Measurements from ENCODE around the gene EXO1. TPM values are rescaled to one million over a fixed set of nuclear protein-coding genes. Genes with fewer than 3 reads are reported as not detected.
"Not testable (repeated sequence)": the region's sequence is repeated elsewhere in the genome, so short reads cannot be mapped to it uniquely, and the experiment has no call there.

The EXO1 gene
- total RNA-seq, 1 experiment from 2014 or later = 26.3 TPM

DNA sequence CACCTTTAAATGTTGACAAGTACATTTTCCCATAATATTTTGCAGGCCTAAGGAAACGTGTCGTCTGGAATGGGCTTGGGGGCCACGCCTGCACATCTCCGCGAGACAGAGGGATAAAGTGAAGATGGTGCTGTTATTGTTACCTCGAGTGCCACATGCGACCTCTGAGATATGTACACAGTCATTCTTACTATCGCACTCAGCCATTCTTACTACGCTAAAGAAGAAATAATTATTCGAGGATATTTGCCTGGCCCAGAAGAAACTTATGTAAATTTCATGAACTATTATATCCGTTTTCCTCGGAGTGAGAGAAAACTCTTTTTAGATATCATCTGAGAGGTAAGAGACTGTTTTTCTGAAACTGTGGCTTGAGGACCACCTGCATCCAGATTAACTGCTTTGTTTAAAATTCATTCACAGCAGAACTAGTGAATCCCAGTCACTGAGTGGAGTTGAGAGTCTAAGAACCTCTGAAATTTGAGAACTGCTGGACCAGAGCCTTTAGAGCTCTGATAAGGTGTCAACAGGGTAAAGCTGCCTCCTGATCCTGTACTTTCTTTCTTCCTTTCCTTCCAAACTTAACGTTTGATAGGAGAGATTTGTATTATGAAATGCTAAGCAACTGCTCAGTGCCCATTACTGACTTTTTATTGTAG is 811 bp downstream of the EXO1 start:
- H3K27me3 ChIP-seq (ENCODE audit: control insufficient read depth, insufficient read depth, low read length) = no peaks in the 10 kb centered on the region
- in situ Hi-C loops (cut with HindIII; ENCODE audit: low pct_unique_long_range_greater_than_20kb, low sequenced_read_pairs) (no loop called here), intact Hi-C loops (cut with micrococcal nuclease; ENCODE audit: unreplicated experiment) (no loop called here)
- ChIA-PET CTCF (no interaction called here), POLR2A (no interaction called here)
- H3K4me1 ChIP-seq (ENCODE audit: control insufficient read depth, insufficient read depth, low read length) = peaks cover 18% of the 10 kb centered on the region
- H3K36me3 ChIP-seq (ENCODE audit: control insufficient read depth, insufficient read depth, low read length) = peaks cover 20% of the 10 kb centered on the region
- DNase-seq (ENCODE audit: low read depth, low spot score) (no peak), ATAC-seq (peak; percentile 22)
- H3K4me3 ChIP-seq (ENCODE audit: low read depth in 2 of 2, low read length in 2 of 2) = peak overlapping the region; percentile 94 to 98
- no peaks in the 10 kb centered on the region for H3K9me3 ChIP-seq (ENCODE audit: control insufficient read depth, insufficient read depth, low read depth, low read length)
- no peak for TF ChIP-seq SIN3A (IDR thresholded peaks at IDR 0.05; ENCODE audit: borderline replicate concordance, insufficient read depth, low read depth, low read length)
- TF ChIP-seq, protein P1, sequence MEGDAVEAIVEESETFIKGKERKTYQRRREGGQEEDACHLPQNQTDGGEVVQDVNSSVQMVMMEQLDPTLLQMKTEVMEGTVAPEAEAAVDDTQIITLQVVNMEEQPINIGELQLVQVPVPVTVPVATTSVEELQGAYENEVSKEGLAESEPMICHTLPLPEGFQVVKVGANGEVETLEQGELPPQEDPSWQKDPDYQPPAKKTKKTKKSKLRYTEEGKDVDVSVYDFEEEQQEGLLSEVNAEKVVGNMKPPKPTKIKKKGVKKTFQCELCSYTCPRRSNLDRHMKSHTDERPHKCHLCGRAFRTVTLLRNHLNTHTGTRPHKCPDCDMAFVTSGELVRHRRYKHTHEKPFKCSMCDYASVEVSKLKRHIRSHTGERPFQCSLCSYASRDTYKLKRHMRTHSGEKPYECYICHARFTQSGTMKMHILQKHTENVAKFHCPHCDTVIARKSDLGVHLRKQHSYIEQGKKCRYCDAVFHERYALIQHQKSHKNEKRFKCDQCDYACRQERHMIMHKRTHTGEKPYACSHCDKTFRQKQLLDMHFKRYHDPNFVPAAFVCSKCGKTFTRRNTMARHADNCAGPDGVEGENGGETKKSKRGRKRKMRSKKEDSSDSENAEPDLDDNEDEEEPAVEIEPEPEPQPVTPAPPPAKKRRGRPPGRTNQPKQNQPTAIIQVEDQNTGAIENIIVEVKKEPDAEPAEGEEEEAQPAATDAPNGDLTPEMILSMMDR (IDR thresholded peaks at IDR 0.05) = no peak
- TF ChIP-seq, protein P2, sequence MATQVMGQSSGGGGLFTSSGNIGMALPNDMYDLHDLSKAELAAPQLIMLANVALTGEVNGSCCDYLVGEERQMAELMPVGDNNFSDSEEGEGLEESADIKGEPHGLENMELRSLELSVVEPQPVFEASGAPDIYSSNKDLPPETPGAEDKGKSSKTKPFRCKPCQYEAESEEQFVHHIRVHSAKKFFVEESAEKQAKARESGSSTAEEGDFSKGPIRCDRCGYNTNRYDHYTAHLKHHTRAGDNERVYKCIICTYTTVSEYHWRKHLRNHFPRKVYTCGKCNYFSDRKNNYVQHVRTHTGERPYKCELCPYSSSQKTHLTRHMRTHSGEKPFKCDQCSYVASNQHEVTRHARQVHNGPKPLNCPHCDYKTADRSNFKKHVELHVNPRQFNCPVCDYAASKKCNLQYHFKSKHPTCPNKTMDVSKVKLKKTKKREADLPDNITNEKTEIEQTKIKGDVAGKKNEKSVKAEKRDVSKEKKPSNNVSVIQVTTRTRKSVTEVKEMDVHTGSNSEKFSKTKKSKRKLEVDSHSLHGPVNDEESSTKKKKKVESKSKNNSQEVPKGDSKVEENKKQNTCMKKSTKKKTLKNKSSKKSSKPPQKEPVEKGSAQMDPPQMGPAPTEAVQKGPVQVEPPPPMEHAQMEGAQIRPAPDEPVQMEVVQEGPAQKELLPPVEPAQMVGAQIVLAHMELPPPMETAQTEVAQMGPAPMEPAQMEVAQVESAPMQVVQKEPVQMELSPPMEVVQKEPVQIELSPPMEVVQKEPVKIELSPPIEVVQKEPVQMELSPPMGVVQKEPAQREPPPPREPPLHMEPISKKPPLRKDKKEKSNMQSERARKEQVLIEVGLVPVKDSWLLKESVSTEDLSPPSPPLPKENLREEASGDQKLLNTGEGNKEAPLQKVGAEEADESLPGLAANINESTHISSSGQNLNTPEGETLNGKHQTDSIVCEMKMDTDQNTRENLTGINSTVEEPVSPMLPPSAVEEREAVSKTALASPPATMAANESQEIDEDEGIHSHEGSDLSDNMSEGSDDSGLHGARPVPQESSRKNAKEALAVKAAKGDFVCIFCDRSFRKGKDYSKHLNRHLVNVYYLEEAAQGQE (IDR thresholded peaks at IDR 0.05; ENCODE audit: insufficient read depth in 1 of 2, low read depth in 2 of 2, low read length in 1 of 2) = no peak
- peak overlapping the region; percentile 95 for H3K27ac ChIP-seq (ENCODE audit: low read length)
- BruUV-seq (replicated peaks) = no TSS peak

DNA sequence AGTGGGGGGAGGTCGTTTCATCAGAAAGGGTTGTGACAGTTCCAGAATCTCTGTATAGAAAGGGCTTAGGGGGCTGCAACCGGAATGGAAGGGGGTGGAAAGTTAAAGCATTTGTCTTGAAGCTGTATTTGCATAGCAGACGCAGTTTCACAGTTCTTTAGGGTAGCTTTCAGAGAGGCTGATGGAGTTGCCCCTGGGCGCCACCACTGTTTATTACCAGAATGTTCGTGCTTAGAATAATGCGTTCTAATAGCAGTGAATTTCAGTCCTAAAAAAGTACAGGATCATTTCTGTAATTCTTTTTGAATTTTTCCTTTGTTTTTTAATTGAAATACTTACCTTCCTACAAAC is 1.3 kb downstream of the EXO1 start:
- intact Hi-C loops (cut with micrococcal nuclease; ENCODE audit: unreplicated experiment) (no loop called here), in situ Hi-C loops (cut with HindIII; ENCODE audit: low pct_unique_long_range_greater_than_20kb, low sequenced_read_pairs) (no loop called here)
- ATAC-seq (no peak), DNase-seq (ENCODE audit: low read depth, low spot score) (no peak)
- Histone ChIP-seq H3K27ac (ENCODE audit: low read length) (peak overlapping the region; percentile 95), H3K27me3 (ENCODE audit: control insufficient read depth, insufficient read depth, low read length) (no peaks in the 10 kb centered on the region), H3K4me1 (ENCODE audit: control insufficient read depth, insufficient read depth, low read length) (peaks cover 18% of the 10 kb centered on the region), H3K36me3 (ENCODE audit: control insufficient read depth, insufficient read depth, low read length) (peaks cover 20% of the 10 kb centered on the region), H3K4me3 (ENCODE audit: low read depth in 2 of 2, low read length in 2 of 2) (peak overlapping the region; percentile 94 to 98), H3K9me3 (ENCODE audit: control insufficient read depth, insufficient read depth, low read depth, low read length) (no peaks in the 10 kb centered on the region)
- ChIA-PET POLR2A (no interaction called here), CTCF (no interaction called here)
- no peak for TF ChIP-seq TCF7L2 (IDR thresholded peaks at IDR 0.05; ENCODE audit: low read depth, low read length)
- TF ChIP-seq, protein P1 (IDR thresholded peaks at IDR 0.05) = no peak
- no peak for TF ChIP-seq POLR2AphosphoS5 (IDR thresholded peaks at IDR 0.05; ENCODE audit: low read depth, low read length)
- TF ChIP-seq, protein P2 (IDR thresholded peaks at IDR 0.05; ENCODE audit: insufficient read depth in 1 of 2, low read depth in 2 of 2, low read length in 1 of 2) = no peak
- TF ChIP-seq SIN3A (IDR thresholded peaks at IDR 0.05; ENCODE audit: borderline replicate concordance, insufficient read depth, low read depth, low read length) = no peak
- BruUV-seq (replicated peaks) = TSS peak; percentile 88

DNA sequence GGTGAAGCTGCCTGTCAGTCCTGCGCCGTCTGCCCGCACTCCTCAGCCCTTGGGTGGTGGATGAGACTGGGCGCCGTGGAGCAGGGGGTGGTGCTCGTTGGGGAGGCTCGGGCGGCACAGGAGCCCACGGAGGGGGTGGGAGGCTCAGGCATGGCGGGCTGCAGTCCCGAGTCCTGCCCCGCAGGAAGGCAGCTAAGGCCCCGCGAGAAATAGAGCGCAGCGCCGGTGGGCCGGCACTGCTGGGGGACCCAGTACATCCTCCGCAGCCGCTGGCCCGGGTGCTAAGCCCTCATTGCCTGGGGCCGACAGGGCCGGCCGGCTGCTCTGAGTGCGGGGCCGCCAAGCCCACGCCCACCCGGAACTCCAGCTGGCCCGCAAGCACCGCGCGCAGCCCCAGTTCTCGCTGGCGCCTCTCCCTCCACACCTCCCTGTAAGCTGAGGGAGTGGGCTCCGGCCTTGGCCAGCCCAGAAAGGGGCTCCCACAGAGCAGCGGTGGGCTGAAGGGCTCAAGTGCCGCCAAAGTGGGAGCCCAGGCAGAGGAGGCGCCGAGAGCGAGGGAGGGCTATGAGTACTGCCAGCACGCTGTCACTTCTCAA is 7.6 kb downstream of the EXO1 start:
- H3K4me3 ChIP-seq (ENCODE audit: low read depth in 2 of 2, low read length in 2 of 2); CTCF ChIA-PET; ATAC-seq; H3K4me1 ChIP-seq (ENCODE audit: control insufficient read depth, insufficient read depth, low read length); H3K27me3 ChIP-seq (ENCODE audit: control insufficient read depth, insufficient read depth, low read length); H3K9me3 ChIP-seq (ENCODE audit: control insufficient read depth, insufficient read depth, low read depth, low read length); H3K27ac ChIP-seq (ENCODE audit: low read length); DNase-seq (ENCODE audit: low read depth, low spot score); BruUV-seq (replicated peaks); intact Hi-C loops (cut with micrococcal nuclease; ENCODE audit: unreplicated experiment); in situ Hi-C loops (cut with HindIII; ENCODE audit: low pct_unique_long_range_greater_than_20kb, low sequenced_read_pairs): not testable (repeated sequence)
- POLR2A ChIA-PET = interaction anchor here (0.6 kb wide), 1 partner anchor 39 kb away, joined by 11 read pairs; no protein-coding TSS in a partner anchor
- H3K36me3 ChIP-seq (ENCODE audit: control insufficient read depth, insufficient read depth, low read length) = peaks cover 39% of the 10 kb centered on the region; the same call in 1 of the 2 replicates
